HG03432 (cell line): ENCODE measurements around the gene HES5.
A peak's percentile ranks its signal among the peaks of the same experiment; 100 is the strongest.

Experiments
- ATAC-seq: cut with Tn5 transposase; IDR thresholded peaks from one replicate; pipeline ENCODE4 v1.9.1; 2021; ENCODE audit warnings: mild to moderate bottlenecking, moderate library complexity; ENCODE audit not compliant: unreplicated experiment

The HES5 gene

DNA sequence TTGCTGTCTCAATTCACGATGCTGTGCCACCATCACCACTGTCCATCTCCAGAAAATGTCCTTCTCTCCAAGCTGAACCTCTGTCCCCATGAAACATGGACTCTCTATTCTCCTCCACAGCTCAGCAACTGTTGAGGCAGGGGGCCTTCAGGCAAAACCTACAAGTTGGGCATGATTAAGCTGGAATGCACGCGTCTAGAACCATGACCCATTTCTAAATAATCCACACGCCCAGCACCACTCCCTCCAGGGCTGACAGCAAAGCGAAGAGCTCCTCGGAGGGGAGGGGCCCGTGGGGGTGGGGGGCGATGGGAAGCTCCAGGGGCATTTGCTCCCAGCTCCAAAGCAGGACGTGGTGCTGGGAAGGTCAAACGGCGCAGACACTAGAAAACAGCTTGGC lies 3.3 kb upstream of the HES5 start:
- ATAC-seq: no peak

DNA sequence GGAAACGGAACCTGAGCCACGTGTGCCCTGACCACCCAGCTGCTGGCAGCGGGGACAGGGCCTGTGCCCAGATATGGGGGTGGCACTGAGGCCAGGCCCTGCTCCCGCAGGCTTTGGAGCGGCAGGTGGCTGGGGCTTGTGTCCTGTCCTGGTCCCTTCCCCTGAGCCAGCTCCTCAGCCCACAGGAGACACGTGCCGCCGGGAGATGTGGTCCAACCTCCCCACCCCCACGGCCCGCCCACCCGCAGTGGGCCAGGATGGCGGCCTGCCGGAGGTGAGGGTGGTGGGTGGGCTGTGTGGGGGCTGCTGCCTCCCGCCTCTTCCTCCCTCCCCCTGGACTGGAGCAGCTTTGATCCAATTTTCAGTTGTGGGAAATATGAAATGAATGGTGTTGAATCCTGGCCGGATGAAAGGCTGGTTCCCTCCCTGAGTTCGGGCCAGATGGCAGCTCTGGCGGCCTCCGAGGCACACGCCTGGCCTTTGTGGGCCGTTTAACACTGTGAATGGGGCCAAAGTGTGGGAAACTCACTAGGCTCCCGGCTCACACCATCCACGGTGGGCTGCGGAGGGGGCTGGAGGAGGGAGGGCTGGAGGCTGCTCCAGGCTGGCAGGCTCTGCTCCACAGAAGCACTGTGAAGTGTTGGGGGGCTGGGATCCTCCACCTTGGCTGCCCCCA lies 2.6 kb upstream of the HES5 start:
- no peak for ATAC-seq

DNA sequence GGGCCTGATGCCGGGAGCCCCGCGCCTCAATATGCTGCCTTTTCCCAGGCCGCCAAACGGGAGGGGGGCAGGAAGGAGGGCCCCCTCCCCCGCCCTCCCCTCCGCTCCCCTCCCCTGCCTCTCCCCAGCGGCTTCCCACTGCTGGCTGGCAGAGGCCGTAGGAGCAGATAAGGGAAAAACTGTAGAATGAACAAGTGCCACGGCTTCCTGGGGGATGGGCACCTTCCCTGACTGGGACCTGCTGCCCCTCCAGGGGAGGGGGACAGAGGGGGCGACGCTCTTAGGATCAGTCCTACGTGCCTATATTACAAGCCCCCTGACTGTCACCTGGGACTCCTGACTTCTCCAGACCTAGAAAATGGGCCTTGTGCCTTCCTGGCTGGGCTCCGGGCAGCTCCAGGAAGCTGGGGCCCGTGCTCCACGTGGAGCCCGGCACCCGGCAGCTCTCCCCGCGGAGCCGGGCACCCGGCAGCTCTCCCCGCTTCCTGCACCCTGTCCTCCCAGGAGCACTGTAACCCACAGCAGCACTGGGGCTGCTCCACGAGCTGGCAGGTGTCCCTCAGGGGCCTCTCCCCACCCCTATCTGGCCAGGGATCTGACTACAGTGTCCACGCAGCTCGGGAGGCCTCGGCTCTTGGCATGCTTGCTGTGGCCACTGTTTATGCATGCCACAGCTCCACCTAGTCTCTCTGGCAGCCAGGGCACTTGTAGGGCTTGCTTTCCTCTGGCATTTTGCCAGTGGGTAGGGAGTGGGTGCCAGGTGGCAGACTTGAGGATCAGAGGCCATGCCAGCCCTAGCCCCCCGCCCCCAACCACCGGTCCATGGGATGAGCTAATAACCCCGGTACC lies 674 bp upstream of the HES5 start:
- no peak for ATAC-seq

DNA sequence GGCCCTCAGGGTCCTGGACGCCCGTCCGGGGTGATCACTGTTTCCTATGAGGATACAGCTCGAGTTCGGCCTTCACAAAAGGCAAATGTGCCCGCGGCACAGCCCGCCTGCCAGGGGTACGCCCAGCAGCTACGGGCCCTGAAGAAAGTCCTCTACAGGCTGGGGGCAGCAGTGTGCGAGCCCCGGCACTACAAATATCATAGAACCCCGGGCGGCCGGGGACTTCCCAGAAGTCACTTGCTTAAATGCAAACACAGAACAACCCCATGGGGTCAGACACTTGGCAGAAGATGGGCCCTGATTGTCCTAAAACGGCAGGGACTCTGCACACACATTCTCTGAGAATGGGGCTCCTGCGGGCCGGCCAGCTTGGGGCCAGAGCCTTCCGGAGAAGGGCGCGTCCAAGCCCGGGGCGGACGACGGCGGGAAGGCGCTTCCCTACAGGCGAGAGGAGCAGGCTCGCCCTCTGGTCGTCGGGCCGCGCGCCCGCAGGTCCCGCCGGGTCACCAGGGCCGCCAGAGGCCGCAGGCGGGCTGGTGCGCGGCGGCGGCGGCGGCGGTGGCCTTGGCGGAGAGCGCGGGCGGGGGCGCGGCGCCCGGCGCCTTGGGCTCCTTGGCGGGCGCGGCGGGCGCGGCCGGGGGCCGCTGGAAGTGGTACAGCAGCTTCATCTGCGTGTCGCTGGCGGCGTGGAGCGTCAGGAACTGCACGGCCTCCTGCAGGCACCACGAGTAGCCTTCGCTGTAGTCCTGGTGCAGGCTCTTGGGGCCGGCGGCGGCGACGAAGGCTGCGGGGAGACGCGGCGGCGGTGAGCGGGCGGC lies 888 bp downstream of the HES5 start:
- ATAC-seq: no peak

DNA sequence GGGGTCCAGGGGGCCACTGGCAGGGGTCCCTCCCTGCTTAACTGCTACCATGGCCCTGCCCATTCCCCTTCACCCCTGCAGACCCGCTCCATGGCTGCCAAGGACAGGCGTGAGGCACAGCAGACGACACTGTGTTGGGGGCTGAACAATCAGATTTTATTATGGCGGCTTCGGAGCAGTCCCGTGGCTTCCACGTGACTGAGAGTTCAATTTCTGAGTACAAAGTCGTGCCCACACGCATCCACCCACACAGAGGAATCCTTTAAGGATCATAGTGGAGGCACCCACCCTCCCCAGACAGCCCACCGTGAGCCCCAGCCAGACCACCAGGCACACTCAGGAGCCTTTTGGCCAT lies 1.5 kb downstream of the HES5 start:
- no peak for ATAC-seq

- ATAC-seq: no peak
Measured at GRCh38 chr1:2528016-2528415, 2.0 kb downstream of the HES5 start.

GRCh38 chr1:2527556-2527860 lies 2.6 kb downstream of the HES5 start:
- ATAC-seq: no peak

- peak; percentile 29 for ATAC-seq
Measured at GRCh38 chr1:2526824-2527555, 3.1 kb downstream of the HES5 start.

GRCh38 chr1:2525920-2526823 lies 3.9 kb downstream of the HES5 start, which contains the start of gene PANK4:
Gene PANK4, minus strand, starts transcription at chr1:2526596. Its CDS starts 9 bp downstream, at chr1:2526587.
- ATAC-seq: peak; percentile 81

DNA sequence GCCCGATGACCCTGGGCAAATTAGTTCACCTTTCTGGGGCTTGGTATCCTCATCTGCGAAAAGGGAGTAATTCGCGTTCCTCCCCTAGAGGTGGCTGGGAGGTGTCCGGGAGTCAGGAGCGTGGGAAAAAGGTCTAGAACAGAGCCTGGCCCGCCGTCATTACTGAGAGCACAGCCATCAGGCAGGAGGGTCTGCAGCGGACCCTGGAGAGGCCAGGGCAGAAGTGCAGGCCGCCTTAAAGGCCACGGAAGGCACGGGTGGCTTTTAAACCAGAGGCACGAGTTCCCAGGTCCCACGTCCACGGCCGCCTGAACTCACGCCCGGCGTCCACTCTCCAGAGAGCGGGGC lies 4.5 kb downstream of the HES5 start:
- no peak for ATAC-seq

GRCh38 chr1:2523891-2524609 lies 6.0 kb downstream of the HES5 start:
- ATAC-seq: no peak

DNA sequence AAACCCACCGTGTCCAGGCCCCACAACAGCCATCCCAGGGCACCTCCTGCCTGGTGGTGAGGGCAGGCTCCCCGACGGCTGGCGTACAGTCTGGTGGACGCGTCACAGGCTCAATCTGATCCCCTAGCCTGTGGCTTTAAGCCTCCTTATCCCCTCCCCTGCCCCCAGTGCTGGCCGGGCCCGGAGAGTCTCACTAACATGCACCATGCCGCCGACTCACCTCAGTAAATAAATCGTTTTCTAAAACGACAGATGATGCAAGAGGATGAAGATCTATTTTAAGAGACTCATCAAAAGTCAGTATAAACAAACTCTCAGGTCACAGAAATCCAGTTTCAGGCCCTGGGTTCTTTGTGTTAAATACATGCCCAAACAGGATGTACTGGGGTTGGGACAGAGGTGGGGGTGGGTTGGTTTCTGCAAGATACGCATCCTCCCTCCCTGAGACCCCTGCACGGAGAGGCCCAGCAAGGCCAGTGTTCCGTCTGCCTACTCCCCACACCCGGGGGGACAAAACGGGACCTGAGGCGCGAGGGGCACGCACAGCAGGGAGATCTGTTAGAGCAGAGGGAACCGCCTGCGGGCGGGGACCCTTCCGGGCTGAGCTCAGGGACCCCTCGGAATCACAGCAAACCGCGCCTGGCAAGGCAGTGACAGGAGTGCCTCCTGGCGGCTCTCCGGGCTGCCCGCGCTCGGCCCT lies 6.7 kb downstream of the HES5 start:
- ATAC-seq: no peak

GRCh38 chr1:2522230-2522629 lies 7.8 kb downstream of the HES5 start:
- no peak for ATAC-seq

GRCh38 chr1:2520806-2521205 lies 9.3 kb downstream of the HES5 start:
- ATAC-seq: no peak

DNA sequence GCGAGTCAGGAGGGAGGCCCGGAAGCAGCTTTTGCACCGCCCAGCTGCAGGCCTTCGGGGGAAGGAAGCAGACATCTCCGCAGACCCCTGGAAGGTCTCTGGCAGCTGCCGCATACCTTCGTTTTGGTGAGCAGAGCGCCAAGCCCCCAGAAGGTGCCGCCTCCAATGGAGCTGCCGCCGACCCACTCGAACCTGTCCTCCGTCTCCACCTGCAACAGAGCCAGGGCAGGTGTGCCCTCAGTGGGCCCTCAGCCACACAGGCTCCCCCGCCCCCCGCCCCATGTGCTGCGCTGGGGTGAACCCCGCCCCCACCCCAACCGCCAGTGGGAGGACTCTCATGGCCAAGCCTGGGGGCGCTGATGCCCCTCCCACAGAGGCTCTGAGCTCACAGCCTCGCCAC lies 9.9 kb downstream of the HES5 start:
- no peak for ATAC-seq

DNA sequence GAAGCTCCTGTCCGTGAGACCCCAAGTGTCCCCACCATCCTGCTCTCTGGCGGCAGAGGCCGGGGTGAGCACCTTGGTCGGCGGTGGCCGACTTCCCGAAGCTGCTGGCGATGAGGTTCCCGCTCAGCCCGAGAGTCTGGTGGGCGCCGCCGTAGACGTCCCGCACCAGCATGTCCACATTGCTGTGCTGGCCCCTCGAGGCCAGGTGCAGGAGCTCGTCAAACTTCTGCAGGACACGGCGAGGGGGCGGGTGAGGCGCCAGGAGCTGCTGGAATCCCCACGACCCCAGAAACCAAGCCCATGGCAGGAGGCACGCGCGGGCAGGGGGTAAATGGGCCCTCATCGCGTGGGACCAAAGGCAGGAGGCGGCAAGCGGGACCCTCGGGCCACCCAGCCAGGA lies 10.3 kb downstream of the HES5 start:
- ATAC-seq: no peak

DNA sequence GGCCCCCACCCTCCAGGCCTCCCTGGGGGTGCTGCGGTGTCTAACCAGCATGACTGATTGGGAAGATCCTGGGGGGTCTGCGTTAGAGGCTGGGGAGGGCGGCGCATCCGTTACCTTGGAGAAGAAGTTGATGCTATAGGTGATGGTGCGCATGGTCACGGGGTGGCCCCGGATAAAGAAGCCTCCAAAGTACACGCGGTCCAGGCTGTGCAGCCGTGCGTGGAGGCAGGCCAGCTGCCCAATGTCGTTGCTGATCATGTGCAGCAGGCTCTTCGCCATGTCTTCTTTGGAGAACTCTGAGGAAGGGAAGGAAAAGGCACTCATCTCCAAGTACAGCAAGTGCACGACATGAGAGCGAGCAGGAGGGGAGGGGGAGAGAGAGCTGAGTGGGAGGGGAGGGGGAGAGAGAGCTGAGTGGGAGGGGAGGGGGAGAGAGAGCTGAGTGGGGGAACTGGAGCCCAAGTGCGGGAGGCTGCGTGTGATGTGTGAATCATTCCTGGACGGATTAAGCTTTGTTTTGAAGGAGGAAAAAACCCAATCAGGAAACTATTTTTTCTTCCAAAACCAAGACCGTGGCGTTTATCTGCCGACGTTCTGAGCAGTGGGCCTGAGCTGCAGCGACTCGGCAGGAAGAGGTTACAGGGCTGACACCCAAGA lies 10.9 kb downstream of the HES5 start:
- ATAC-seq: no peak

GRCh38 chr1:2518528-2518927 lies 11.5 kb downstream of the HES5 start:
- ATAC-seq: no peak
